Hippocampal formation (tissue), 2 donors: ENCODE results near the gene GPR161.
A peak's percentile ranks its signal among the peaks of the same experiment; 100 is the strongest.
"Not testable (repeated sequence)": the region's sequence is repeated elsewhere in the genome, so short reads cannot be mapped to it uniquely, and the experiment has no call there.

ENCODE experiments used
- DNase-seq, 2 donors: peaks; one replicate each; lab custom pipeline; 2025; lab: John Stamatoyannopoulos, UW

GPR161 gene

DNA sequence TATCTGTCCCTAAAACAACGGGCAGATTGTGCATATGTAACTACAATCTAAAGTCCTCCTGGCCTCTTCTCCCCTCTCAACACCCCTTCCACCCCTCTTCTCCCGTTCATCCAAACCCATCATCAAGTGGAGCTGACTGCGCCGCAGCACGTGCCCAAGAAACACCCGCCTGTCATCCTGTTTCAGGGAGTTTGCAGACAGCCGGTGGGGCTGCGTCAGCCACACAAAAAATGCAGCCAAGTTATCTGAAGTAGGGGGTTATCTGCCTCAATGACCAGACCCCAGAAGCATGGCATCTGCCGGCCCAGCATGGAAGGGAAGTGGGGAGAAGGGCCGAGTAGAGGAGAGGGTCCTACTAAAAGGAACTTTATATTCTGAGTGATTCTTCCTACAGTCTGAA, 49.0 kb downstream of the GPR161 start:
- no peak for DNase-seq

DNA sequence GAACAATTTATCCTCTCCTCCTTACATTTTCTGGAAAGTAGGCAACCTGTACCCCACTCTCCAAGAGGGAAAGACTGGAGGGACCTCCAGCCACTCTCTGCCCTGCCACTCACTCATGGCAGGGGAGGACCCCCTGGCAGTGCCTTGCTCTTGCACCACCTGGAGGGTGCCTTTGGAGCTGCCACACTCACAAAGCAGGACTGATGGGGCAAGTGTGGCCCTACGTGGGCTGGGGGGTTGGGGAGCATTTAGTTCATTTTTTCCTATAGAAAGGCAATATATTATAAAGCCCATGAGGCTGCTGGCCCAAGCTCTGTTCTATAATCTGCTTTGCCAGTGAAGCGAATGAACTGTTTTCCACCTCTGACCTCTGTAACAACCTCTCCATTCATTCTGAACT, 50.3 kb downstream of the GPR161 start:
- no peak for DNase-seq

- peak in 1 of 2 donors; percentile 26 for DNase-seq
These were observed 51.3 kb downstream of the GPR161 start for GRCh38 chr1:168085401-168085872.

- DNase-seq, result no peak
These were observed 52.1 kb downstream of the GPR161 start for GRCh38 chr1:168084396-168085231.

GRCh38 chr1:168083456-168084325, 53.0 kb downstream of the GPR161 start:
- no peak for DNase-seq

GRCh38 chr1:168082008-168082876, 54.5 kb downstream of the GPR161 start:
- DNase-seq, result peak; percentile 66 to 68

DNA sequence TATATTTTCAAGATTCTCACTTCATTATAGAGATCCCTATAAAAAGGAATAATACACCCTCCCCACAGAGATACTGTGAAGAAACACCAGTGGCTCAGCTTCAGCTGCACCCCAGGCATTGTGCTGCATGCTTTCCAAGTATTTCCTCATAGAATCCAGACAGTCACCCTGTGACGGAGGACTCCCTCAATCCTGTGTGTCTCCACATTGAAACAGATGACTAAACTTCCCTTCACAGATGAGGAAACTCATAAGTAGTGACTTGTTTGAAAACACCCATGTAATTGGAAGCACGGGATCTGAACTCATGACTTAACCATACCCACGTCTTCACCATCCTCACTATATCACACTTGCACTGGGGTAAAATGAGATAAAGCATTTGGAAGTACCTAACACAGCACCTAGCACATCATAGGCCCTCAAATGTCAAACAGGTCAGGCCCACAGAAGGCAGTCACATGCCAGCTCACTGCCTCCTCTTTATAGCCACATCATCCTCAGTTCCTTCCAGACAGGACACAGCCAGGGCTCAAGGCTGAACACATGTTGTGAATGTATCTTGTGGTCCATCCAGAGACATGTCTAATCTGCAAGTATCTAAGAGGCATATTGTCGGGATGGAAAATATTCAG, 55.2 kb downstream of the GPR161 start:
- DNase-seq, result no peak

DNA sequence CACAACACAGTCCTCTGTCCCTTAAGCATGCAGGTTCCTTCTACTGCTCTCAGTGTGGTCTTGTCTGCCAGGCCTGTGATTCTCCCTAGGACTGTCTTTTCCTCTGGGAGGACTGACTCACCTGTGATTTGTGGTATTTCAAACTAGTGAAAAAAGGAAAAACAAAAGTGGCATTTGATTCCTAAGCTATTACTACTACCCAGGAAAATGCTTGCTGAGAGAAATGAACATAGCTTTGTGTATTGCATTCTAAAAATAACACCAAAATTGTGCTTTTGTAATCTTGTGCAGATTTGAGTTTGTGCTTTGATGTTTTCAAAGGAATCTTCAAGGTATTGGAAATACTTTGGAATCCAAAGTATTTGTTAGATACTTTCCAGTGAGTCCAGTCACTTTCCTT, 57.0 kb downstream of the GPR161 start:
- no peak for DNase-seq

DNA sequence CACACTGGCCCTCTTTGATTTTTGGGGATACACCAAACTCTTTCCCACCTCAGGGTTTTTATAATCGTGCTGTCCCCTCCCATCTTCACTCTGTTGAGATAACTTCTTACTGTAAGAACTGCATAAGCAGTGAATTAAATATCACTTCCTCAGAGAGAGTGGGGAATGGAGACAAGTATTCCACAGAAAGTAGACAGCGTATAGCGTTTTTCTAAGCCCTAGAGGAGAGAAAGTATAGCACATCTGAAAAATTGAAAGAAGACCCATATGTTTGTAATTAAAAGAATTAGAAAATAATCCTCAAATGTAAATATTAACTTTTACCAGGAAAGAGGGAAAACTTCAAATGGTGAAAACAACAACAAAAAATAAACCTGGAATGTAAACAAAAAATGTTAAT, 67.3 kb downstream of the GPR161 start:
- no peak for DNase-seq

DNA sequence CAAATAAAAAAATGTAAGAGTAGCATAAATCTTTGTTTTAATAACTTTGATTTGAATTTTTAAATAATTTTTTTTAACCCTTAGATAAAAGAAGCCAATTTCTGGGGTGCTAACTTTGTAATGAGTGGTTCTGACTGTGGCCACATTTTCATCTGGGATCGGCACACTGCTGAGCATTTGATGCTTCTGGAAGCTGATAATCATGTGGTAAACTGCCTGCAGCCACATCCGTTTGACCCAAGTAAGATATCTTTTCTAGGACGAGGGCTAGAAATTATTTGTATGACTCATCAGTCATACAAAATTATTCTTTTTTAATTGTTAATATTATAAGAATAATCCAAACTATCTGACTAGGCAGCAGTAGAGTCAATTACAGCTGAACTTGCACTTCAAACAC, 71.2 kb downstream of the GPR161 start:
- no peak for DNase-seq

- no peak for DNase-seq
These were observed 72.5 kb downstream of the GPR161 start for GRCh38 chr1:168064216-168064615.

DNA sequence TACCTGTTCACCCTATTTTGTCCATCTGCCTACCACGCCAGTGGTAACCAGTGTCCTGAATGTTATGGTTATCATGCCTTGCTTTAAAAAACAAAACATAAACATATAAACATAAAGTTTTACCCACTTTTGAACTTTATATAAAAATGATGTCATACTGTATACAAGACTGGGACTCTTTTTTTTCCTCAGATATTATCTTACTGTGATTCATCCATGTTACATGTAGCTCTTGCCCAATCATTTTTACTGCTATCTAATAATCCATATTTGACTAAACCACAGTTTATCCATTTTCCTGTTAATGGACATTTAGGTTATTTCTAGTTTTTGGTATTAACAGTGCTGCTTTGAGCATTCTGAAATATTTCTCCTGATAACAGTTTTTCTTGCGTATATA, 78.8 kb downstream of the GPR161 start:
- DNase-seq, result no peak

DNA sequence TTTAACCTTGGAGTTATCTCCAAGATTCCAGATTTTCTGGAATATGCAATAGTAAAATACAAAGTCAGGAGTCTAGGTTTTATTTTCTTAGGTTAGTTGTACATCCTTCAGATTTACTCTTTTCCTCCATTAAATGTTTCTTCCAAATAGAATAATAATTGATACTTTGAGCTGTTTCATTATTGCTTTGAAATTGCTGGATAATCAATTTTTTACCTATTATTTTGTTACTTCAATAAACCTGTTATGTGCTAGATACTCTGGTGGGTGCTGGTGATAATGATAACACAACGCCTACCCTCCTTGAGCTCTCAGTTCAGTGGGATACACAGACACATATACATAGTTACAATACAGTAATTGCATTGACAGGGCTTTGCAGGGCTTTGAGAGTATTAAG, 79.4 kb downstream of the GPR161 start:
- DNase-seq, result no peak

- DNase-seq, result not testable (repeated sequence)
These were observed 80.6 kb downstream of the GPR161 start for GRCh38 chr1:168056152-168056551.

- DNase-seq, result peak in 1 of 2 donors; percentile 6
These were observed 82.6 kb downstream of the GPR161 start for GRCh38 chr1:168054117-168054516.

DNA sequence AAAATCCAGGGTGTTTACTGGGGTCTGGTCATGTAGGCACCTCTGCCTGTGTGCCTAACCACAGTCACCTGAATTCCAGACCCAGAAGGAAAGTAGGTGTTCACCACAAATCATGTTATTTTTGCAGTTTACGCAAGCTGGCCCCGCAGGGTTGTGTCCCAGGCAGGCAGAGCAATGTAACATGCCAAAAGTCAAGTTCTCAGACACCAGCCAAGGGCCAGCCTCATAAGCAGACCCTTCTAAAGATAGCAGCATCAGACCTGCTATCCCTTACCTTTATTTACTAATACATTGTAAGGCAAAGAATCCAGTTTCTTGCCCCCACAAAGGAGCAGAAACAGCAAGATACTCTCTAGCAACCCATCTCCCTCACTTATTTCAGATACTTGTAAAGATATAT, 83.0 kb downstream of the GPR161 start:
- no peak for DNase-seq

DNA sequence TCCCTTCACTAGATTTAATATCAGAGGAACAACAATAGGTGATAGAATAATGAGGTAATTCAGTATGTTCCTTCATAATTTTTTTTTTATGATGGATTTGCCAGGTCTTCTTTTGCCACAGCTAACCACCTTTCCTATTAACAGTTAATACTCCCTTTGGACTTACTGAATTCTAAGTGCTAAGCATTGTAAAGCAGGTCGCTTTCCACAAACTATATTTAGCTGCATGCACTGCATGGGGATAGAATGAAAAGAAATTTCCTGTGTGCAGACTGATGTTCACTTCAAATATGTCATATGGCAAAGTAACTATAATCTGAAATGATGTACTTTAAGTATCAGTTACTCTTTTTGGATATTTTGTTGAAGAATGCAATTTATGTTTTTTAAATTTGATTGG, 85.8 kb downstream of the GPR161 start:
- no peak for DNase-seq

DNA sequence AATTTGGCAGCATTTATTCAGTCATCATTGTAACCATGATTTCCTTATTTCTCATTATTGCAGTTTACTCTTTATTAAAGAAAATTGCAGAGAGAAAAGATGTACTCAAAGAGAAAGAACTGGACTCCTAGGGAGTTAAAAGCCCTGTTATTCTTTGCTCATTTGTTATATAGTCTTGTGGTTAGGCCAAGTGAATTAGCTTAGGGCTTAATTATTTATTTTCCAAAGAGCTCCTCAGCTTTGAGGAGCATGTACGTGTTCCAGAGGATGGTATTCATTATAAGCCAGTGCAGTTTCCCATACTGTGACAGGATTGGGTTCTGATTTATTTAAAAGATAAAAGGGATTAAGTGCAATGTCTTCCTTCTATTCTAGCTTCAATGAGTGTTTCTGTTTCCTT, 86.4 kb downstream of the GPR161 start:
- no peak for DNase-seq

DNA sequence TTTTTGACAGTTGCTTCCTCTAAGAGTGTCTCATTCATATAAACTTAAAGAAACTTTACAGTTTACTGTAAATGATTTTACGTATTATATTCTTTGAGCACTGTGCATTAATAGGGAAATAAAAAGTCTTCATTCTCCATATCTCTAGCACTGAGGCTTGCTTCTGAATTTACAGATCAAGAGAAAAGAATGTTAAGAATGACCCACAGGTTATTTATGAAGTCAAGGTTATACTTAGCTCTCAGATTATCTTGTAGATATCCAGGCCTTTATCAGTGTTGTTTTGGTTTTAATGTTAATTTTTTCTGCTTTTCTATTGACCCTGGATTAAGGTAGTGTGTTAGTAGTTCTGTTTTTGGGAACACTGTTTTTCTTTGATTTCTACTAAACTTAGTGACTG, 91.4 kb downstream of the GPR161 start:
- DNase-seq, result no peak

GRCh38 chr1:168042362-168042761, 94.4 kb downstream of the GPR161 start:
- DNase-seq, result no peak

DNA sequence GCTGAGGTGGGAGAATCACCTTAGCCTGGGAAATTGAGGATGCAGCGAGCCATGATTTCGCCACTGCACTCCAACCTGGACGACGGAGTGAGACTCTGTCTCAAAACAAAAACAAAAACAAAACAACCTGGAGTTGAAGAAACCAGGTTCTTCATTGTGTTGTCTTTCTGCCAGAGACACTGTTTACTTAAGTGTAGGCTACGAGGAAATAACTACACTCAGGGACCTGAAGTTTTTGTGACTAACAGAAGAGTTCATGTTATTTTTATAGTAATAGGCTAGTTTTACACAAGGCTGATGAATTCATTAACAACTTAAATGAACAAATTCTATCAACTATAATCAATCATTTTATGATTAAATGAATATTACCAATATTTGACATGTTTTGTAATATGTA, 101.4 kb downstream of the GPR161 start:
- DNase-seq, result no peak
